HG02973 (cell line): ENCODE data around the gene CCNYL1.
"Not testable (repeated sequence)": the region's sequence is repeated elsewhere in the genome, so short reads cannot be mapped to it uniquely, and the experiment has no call there.

Experiments used
- ATAC-seq: cut with Tn5 transposase; IDR thresholded peaks from one replicate; pipeline ENCODE4 v1.9.1; 2021; ENCODE audit warnings: moderate library complexity; ENCODE audit not compliant: unreplicated experiment

CCNYL1 gene

DNA sequence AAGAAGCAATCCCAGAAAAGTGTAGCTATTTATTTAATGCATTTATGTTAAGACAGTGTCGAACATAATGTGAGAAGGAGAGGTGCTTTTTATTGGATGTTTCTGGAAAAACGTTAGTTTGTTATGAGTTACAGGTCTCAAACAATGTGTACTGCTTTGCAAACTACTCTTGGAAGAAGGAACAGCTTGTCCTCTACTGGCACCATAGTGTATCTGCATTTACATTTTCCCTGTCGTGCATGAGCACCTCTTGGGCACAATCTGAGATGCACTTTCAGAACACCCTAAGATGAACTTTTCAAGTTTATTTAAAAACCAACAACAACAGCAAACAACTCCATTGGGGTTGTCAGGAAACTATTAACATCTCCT, 22.8 kb downstream of the CCNYL1 start:
- no peak for ATAC-seq

DNA sequence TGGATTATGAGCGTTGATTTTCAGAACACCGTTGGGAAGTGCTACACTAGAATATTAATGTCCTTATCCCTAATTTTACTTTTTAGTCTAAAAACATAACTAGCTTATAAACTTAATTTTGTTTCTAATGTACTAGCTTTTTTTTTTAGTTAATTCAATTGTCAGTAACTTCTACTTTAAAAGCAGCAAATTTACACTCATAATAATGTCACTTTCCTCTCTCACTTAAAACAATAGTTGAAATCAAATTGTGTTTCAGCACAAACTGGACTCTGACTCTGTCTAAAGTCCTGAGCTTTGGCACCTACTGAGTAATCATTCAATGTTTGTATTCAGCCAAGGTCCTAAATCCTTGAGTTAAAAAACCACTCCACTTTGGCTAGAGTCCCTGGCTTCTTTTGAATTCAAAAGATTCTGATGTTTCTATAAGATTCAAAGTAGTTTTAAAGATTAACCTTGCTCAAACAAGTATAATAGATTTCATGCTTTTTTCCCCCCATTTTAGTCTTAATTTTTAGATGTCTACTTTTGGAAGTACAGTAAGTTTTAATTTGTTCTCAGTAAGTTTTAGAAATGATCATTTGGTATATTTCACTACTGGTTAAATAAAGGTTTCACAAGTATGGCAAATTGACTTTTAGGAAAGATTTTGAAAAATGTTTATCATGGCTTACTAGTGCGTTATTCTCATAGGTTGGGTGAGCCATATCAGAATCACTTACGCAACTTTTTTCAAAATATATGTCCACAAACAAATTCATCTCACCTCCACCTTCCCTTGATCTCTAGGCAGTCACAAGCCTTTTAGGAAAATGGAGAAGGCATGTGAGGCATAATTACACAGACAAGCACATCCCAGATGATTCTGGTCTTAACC, 23.4 kb downstream of the CCNYL1 start:
- ATAC-seq, result no peak

DNA sequence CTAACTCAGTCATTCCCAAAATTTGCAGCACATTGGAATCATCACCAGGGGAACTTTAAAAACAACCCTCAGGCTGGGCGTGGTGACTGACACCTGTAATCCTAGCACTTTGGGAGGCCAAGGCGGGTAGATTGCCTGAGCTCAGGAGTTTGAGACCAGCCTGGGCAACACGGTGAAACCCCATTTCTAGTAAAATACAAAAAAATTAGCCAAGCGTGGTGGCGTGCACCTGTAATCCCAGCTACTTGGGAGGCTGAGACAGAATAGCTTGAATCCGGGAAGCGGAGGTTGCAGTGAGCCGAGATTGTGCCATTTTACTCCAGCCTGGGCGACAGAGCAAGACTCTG, 24.0 kb downstream of the CCNYL1 start:
- not testable (repeated sequence) for ATAC-seq

DNA sequence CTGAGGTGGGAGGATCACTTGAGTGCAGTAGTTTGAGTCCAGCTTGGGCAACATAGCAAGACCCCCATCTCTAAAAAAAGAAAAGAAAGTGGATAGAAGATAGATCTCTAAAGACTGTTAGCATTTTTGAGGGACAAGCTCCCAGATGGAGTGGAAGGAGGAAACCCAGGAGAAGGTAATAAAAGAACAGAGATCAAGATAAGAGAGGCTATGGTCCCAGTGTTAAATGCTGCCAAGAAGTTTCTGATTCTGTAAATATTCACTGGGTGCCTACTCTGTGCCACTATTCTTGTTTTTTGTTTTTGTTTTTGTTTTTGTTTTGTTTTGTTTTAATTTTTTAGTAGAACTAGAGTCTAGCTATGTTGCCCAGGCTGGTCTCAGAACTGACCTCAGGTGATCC, 32.1 kb downstream of the CCNYL1 start:
- ATAC-seq, result no peak

GRCh38 chr2:207744050-207744449, 32.6 kb downstream of the CCNYL1 start:
- no peak for ATAC-seq

GRCh38 chr2:207744451-207744850, 33.0 kb downstream of the CCNYL1 start:
- no peak for ATAC-seq

DNA sequence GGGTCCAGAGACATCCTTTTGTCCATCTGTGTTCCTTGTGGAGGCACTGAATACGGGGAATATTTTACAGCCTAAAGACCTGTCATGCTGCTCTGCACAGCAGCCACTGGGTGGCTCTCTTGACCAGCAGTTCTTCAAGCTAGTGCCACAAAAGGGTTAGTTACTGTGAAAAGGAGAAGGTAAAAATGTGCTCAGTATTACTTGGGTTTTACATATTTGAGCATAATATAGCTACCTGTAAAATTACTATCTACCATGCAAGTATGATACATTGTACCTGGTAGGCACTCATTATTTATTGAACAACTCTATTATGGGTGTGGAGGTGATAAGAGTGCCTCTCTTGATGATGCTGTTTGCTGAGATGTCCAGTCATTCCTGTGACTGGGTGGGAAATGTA, 34.7 kb downstream of the CCNYL1 start:
- peak; percentile 86 for ATAC-seq

DNA sequence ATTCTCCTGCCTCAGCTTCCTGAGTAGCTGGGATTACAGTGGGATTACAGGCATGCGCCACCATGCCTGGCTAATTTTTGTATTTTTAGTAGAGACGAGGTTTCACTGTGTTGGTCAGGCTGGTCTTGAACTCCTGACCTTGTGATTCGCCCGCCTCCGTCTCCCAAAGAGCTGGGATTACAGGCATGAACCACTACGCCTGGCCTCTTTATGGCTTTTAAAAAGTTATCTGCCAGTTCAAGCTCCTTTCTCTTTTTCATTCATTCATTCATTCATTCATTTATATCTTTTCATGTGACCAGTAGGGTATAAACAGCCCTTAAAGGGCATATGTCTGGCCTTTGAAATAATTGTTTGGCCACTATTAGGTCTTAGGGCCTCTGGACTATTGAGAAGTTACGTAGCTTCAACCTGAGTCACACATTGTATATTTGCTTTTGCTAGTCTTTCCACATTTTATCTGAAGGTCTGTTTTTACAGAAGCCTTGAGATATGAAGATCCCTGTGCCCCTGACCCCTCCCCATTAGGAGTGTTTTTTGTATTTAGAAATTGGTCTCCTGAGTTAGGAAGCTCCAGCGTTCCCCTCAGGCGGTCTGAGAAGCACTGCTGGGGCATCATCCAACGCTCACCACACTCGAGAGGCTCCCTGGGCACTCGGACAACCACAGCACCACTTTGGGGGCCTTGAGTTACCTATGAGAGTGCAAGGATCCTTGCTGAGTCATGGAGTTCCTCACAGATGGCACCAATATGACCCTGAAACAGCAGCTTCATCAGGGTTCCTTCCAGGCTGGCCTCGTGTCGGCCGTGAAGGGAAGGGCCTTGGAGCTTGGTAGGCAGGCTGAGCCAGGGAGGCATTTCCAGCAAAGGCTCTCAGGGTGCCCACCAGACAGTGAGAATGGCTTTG, 36.5 kb downstream of the CCNYL1 start:
- ATAC-seq, result no peak

DNA sequence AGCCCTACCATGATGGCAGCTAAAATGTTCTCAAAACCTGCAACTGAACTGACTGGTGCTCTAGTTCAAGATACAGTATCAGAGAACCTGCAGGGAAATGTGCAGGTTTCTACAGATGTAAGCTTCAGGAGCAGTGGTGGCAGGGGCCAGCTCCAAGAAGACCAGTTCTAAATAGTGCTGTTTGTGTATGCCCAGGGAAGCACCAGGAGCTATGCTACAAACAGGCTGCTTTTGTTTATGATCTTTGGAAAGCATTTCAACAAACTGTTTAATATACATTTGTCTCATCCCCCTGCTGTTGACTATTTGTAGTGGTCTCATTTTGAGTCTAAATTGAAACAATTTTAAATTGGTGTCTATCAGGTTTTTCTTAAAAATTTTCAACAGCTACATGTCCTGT, 37.6 kb downstream of the CCNYL1 start:
- ATAC-seq, result no peak

- ATAC-seq, result no peak
Observed at GRCh38 chr2:207749873-207750272, 38.4 kb downstream of the CCNYL1 start.

DNA sequence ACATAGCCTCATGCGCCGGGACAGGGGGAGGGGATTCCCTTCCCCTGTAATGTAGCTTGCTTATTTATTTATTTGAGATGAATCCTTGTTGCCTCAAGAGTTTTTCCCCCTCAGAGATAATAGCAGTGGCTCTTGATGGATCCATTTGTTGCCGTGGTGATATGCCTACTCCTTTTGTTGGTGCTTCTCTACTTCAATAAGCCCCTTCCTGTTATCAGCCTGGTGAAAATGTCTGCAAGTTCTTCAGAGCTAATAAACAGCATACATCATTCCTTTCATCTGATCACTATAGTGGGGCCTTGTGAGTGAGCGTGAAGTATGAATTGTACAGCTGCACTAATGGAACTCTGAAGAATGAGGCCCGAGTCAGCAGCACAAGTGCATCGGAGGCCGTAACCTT, 38.9 kb downstream of the CCNYL1 start:
- no peak for ATAC-seq

- ATAC-seq, result no peak
Observed at GRCh38 chr2:207750876-207751275, 39.4 kb downstream of the CCNYL1 start.

GRCh38 chr2:207753688-207754087, 42.2 kb downstream of the CCNYL1 start:
- not testable (repeated sequence) for ATAC-seq

DNA sequence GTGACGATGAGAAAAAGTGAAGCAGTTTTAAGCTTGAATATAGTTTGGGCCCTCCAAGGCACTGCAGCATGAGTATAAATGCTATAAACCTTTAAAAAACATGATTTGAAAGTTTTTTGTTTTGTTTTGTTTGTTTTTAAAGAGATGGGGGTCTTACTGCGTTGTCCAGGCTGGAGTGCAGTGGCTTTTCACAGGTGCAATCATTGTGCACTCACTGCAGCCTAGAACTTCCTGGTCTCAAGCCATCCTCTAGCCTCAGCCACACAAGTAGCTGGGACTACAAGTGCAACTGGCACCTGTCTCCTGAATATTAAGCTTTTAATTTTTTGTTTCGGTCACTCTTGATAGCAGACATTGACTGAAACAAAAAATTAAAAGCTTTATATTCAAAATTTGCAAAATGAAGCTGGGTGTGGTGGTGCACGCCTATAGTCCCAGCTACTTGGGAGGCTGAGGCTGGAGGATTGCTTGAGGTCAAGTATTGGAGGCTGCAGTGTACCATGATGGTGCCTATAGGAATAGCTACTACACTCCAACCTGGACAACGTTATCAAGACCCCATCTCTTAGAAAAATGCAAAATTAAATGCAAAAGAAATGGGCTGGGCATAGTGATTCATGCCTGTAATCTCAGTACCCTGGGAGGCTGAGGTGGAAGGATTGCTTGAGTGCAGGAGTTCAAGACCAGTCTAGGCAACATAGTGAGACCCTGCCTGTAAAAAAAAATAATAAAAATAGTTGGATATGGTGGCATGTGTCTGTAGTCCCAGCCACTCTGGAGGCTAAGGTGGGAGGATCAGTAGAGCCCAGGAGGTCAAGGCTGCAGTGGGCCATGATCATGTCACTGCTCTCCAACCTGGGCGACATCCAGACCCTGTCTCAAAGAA, 43.3 kb downstream of the CCNYL1 start:
- ATAC-seq, result no peak

- no peak for ATAC-seq
Observed at GRCh38 chr2:207758025-207758424, 46.6 kb downstream of the CCNYL1 start.

GRCh38 chr2:207759890-207760289, 48.5 kb downstream of the CCNYL1 start:
- no peak for ATAC-seq

DNA sequence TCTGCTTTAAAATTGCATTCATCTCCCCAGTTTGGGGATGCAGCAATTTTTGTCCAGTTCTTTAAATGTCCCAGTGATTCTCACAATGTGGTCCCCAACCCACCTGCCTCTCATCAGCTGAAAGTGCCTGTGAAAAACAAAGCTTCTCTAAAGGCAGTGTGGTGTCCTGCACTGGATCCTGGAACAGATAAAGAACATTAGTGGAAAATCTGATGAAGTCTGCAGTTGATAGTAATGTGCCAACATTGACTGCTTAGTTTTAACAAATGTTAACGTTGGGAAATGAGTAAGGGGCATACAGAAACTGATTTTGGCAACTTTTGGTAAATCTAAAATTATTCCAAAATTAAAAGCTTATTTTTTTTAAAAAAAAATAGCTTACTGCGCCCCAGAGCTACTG, 49.0 kb downstream of the CCNYL1 start:
- ATAC-seq, result no peak

GRCh38 chr2:207761426-207761825, 50.0 kb downstream of the CCNYL1 start:
- ATAC-seq, result not testable (repeated sequence)

- ATAC-seq, result no peak
Observed at GRCh38 chr2:207762146-207762545, 50.7 kb downstream of the CCNYL1 start.

GRCh38 chr2:207763303-207763917, 52.0 kb downstream of the CCNYL1 start:
- no peak for ATAC-seq
